ENCODE results near the gene MARK4.

The MARK4 gene

GRCh38 chr19:45347570-45348366 lies 96.7 kb downstream of the MARK4 start:
- no peak for DNase-seq (ENCODE audit: low read depth in 1 of 2, low spot score in 1 of 2)
- in situ Hi-C loops (cut with HindIII; ENCODE audit: low pct_unique_long_range_greater_than_20kb, low sequenced_read_pairs): no loop called here

GRCh38 chr19:45348367-45349125 lies 97.5 kb downstream of the MARK4 start:
- DNase-seq (ENCODE audit: low read depth in 1 of 2, low spot score in 1 of 2): no peak
- TF ChIP-seq JUND (IDR thresholded peaks at IDR 0.05; ENCODE audit: low read depth): no peak
- in situ Hi-C loops (cut with HindIII; ENCODE audit: low pct_unique_long_range_greater_than_20kb, low sequenced_read_pairs): no loop called here

More at GRCh38 chr19:45347570-45348366, 96.7 kb downstream of the MARK4 start:
- no peak for TF ChIP-seq JUND (IDR thresholded peaks at IDR 0.05; ENCODE audit: low read depth)

GRCh38 chr19:45349126-45349415 lies 98.0 kb downstream of the MARK4 start:
- in situ Hi-C loops (cut with HindIII; ENCODE audit: low pct_unique_long_range_greater_than_20kb, low sequenced_read_pairs): no loop called here
- no peak for DNase-seq (ENCODE audit: low read depth in 1 of 2, low spot score in 1 of 2)
- no peak for TF ChIP-seq JUND (IDR thresholded peaks at IDR 0.05; ENCODE audit: low read depth)

- TF ChIP-seq JUND (IDR thresholded peaks at IDR 0.05; ENCODE audit: low read depth): no peak
- in situ Hi-C loops (cut with HindIII; ENCODE audit: low pct_unique_long_range_greater_than_20kb, low sequenced_read_pairs): no loop called here
- DNase-seq (ENCODE audit: low read depth in 1 of 2, low spot score in 1 of 2): no peak
Measured at GRCh38 chr19:45349430-45349941, 98.4 kb downstream of the MARK4 start.

- in situ Hi-C loops (cut with HindIII; ENCODE audit: low pct_unique_long_range_greater_than_20kb, low sequenced_read_pairs): no loop called here
- no peak for TF ChIP-seq JUND (IDR thresholded peaks at IDR 0.05; ENCODE audit: low read depth)
- DNase-seq (ENCODE audit: low read depth in 1 of 2, low spot score in 1 of 2): no peak
Measured at GRCh38 chr19:45350477-45351058, 99.5 kb downstream of the MARK4 start.

- TF ChIP-seq JUND (IDR thresholded peaks at IDR 0.05; ENCODE audit: low read depth): no peak
- in situ Hi-C loops (cut with HindIII; ENCODE audit: low pct_unique_long_range_greater_than_20kb, low sequenced_read_pairs): no loop called here
- no peak for DNase-seq (ENCODE audit: low read depth in 1 of 2, low spot score in 1 of 2)
Measured at GRCh38 chr19:45351401-45351952, 100.4 kb downstream of the MARK4 start.

GRCh38 chr19:45352062-45352461 lies 101.0 kb downstream of the MARK4 start:
- TF ChIP-seq JUND (IDR thresholded peaks at IDR 0.05; ENCODE audit: low read depth): no peak
- DNase-seq (ENCODE audit: low read depth in 1 of 2, low spot score in 1 of 2): no peak
- in situ Hi-C loops (cut with HindIII; ENCODE audit: low pct_unique_long_range_greater_than_20kb, low sequenced_read_pairs): no loop called here

- in situ Hi-C loops (cut with HindIII; ENCODE audit: low pct_unique_long_range_greater_than_20kb, low sequenced_read_pairs): no loop called here
- no peak for TF ChIP-seq JUND (IDR thresholded peaks at IDR 0.05; ENCODE audit: low read depth)
- DNase-seq (ENCODE audit: low read depth in 1 of 2, low spot score in 1 of 2): no peak
Measured at GRCh38 chr19:45352471-45352870, 101.4 kb downstream of the MARK4 start.

GRCh38 chr19:45352914-45353796 lies 102.1 kb downstream of the MARK4 start:
- no peak for DNase-seq (ENCODE audit: low read depth in 1 of 2, low spot score in 1 of 2)
- in situ Hi-C loops (cut with HindIII; ENCODE audit: low pct_unique_long_range_greater_than_20kb, low sequenced_read_pairs): no loop called here
- no peak for TF ChIP-seq JUND (IDR thresholded peaks at IDR 0.05; ENCODE audit: low read depth)

- no peak for TF ChIP-seq JUND (IDR thresholded peaks at IDR 0.05; ENCODE audit: low read depth)
- in situ Hi-C loops (cut with HindIII; ENCODE audit: low pct_unique_long_range_greater_than_20kb, low sequenced_read_pairs): no loop called here
- no peak for DNase-seq (ENCODE audit: low read depth in 1 of 2, low spot score in 1 of 2)
Measured at GRCh38 chr19:45354241-45354842, 103.3 kb downstream of the MARK4 start.

Measured in T47D (cell line).